22Rv1 (cell line): ENCODE results near the gene MN1.

Source experiments
- H3K27ac ChIP-seq: fragments of 450-650 bp; 2 replicates; pipeline ENCODE4 v1.5.1; 2017
- CTCF ChIP-seq: fragments of 450-650 bp; IDR thresholded peaks from 2 replicates; pipeline ENCODE4 v1.5.1; 2017; ENCODE audit warnings: mild to moderate bottlenecking
- ZFX ChIP-seq: fragments of 450-650 bp; IDR thresholded peaks from 2 replicates; pipeline ENCODE4 v1.6.1; 2017; ENCODE audit warnings: antibody characterized with exemption, borderline replicate concordance

MN1 gene

DNA sequence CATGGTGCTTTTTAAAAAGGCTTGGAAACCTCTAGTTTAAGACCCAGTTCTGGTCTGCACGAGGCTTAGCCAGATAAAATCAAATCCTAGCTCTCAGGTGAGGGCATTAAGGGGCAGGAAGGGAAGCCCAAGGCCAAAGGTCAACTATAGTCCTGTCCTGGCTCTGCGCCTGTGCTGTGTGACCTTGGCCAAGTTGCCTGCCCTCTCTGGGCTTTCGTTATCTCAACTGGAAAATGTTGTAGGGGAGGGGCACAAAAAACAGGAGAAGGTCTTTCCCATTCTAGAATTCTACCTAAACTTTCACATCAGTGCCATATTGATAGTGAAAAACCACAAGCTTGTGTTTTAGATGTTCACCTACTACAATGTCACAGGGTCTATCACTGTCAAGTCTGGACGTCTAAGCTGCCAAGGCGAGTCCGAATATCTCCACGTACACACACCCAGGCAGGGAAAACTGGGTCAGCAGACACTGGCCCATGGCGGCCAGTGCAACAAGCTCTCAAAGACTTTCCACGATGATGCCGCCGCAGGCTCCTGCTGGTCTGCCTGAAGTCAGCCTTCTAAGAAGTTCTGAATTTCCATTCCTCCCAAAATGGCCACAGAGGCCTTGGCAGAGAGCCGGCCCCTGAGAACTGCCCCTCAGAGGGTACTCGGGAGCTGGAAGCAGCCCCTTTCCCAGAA lies 18.0 kb downstream of the MN1 start:
- TF ChIP-seq ZFX (no peak), CTCF (no peak)
- H3K27ac ChIP-seq: no peak overlapping the region

DNA sequence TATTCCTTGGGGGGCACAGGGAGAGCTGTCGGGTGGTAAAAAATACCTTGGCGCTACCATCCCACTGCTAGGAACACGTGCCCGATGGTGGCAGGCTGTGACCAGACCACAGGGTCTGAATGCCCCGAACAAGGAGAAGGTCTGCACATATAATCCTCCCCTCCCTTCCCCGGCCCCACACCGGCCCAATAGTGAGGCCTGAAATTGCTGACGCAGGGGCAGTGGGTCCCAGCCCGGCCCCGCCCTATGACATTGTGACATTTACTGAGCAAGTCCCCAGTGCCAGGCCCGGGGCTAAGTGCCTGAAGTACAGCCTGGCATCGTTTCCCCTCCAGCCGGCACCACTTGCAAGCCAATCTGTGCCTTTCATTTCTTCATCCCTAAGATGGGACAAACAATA lies 19.5 kb downstream of the MN1 start:
- TF ChIP-seq CTCF: no peak
- no peak for TF ChIP-seq ZFX
- no peak overlapping the region for H3K27ac ChIP-seq

DNA sequence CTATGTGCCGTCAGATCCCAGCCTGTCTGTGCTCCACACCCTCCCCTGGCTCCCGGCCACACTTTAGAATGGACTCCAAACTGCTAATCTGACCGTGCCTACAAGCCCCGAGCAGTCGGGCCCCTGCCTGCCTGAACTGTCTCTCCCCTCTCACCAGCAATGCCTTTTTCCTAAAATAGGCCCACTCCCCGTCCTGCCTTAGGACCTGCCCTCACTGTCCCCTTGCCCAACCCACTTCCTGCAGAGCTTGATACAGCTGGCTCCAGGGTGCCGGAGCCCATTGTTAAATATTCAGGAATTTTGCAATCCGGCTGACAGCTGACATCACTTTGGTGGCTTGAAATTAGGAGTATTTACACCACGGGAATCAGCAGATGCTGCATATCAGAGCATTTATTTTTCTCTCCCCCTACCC lies 21.4 kb downstream of the MN1 start:
- TF ChIP-seq ZFX (no peak), CTCF (no peak)
- no peak overlapping the region for H3K27ac ChIP-seq

GRCh38 chr22:27779643-27780042 lies 21.9 kb downstream of the MN1 start:
- H3K27ac ChIP-seq: no peak overlapping the region
- TF ChIP-seq ZFX (no peak), CTCF (no peak)

DNA sequence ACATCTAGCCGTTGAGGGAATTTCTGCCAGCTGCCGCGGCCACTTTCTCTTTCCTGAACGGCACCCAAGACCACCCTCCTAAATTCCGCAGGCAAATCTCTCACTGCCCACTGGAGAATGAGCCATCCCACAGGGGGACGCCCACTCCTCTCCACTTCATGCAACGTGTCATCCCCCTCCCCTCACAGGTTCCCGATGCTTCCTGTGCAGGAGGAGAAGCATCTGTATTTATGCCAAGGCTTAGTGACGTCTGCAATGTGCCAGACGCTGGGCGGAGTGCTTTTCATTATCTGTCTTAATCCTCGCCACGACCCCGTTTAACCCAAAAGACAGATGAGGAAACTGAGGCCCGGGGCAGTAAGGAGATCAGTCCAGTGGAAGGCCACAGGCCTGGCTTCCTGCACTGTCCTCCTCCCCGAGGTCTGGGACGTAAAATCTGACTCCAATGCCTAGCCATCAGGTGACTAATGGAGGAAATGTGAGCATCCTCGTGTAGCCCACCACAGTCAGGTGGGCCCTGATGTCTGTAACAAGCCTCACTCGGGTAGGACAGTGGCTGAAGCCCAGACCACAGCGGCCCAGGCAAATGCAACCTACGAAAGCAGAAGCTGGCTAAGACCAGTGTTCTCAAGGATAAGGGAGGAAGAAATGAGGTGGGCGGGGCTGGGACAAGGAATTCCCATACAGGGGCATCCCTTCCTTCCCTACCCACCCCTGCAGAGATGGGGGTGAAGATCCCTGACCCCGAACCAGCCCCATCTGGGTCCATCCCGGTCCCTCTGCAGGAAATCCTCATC lies 23.1 kb downstream of the MN1 start:
- H3K27ac ChIP-seq: no peak overlapping the region
- TF ChIP-seq ZFX (no peak), CTCF (no peak)

- no peak overlapping the region for H3K27ac ChIP-seq
- TF ChIP-seq ZFX (no peak), CTCF (no peak)
Observed at GRCh38 chr22:27777128-27777527, 24.4 kb downstream of the MN1 start.

- H3K27ac ChIP-seq: no peak overlapping the region
- TF ChIP-seq ZFX (no peak), CTCF (no peak)
Observed at GRCh38 chr22:27776650-27776958, 25.0 kb downstream of the MN1 start.
